Measurements from ENCODE around the gene SRCAP. TPM values are rescaled to one million over a fixed set of nuclear protein-coding genes. Genes with fewer than 3 reads are reported as not detected.

The SRCAP gene
- total RNA-seq (10 to 100 TPM; 59.5 to 60.1 TPM), total RNA-seq (6.0 to 52.5 (median 13.5) reads per million in 172 experiments)
- 33.0 TPM for polyA plus RNA-seq (2013, experiment 1 of 2)
- polyA plus RNA-seq (2013, experiment 2 of 2): 41.8 TPM

- peak within 1 kb of the TSS; percentile 98 for H3K4me3 Mint-ChIP-seq
- H3K9me3 Mint-ChIP-seq: no peaks in the 10 kb centered on the region
- ATAC-seq (ENCODE audit: poor library complexity) (peak; percentile 15), DNase-seq (peak; percentile 62 to 89 (median 78))
- Histone ChIP-seq H3K4me1 (ENCODE audit: insufficient read depth, low read length) (peaks cover 31% of the 10 kb centered on the region), H3K27ac (ENCODE audit: low read depth in 1 of 2, low read length in 2 of 2) (peak within 1 kb of the TSS; percentile 100), H3K27me3 (ENCODE audit: control insufficient read depth in 1 of 2, insufficient read depth in 2 of 2, low read length in 2 of 2) (no peaks in the 10 kb centered on the region), H3K4me3 (ENCODE audit: low read length) (peak within 1 kb of the TSS; percentile 97), H3K36me3 (ENCODE audit: insufficient read depth, low read length) (peaks cover 34% of the 10 kb centered on the region), H3K9me3 (ENCODE audit: control insufficient read depth in 1 of 2, insufficient read depth in 1 of 2, low read length in 2 of 2) (no peaks in the 10 kb centered on the region)
- ChIA-PET POLR2A (interaction anchor here (0.5 to 2.7 kb wide), 13 partner anchors 16 to 375 kb away, joined by 3 to 10 read pairs (median 4); partner anchors contain the start of genes DCTPP1, FBRS, PHKG2 and PRR14), CTCF (interaction anchor here (1.0 kb wide), 1 partner anchor 269 kb away, joined by 3 read pairs; the partner anchor contains the start of gene DCTPP1)
- peaks cover 52% of the 10 kb centered on the region for H3K36me3 Mint-ChIP-seq (ENCODE audit: low read depth)
- H3K4me1 Mint-ChIP-seq (ENCODE audit: low read depth): peaks cover 29% of the 10 kb centered on the region
- intact Hi-C loops (cut with DNase I, micrococcal nuclease): loop anchor here (1.0 to 10.0 kb wide), 10 partner anchors 41 to 704 kb away; partner anchors contain the start of genes FBRS (in 2 of the 2), HIRIP3 (in 1 of the 2), INO80E (in 1 of the 2) and PHKG2 (in 1 of the 2)
- TF ChIP-seq CTCF (IDR thresholded peaks at IDR 0.05): no peak
- no peaks in the 10 kb centered on the region for H3K27me3 Mint-ChIP-seq
- peak within 1 kb of the TSS; percentile 100 for H3K27ac Mint-ChIP-seq
These were observed at the start of gene SRCAP for GRCh38 chr16:30698816-30699614. TSS of gene SRCAP (plus strand) at chr16:30699171. CDS start at chr16:30700825, 1,654 bp downstream.

GRCh38 chr16:30649725-30650368, 49.1 kb upstream of the SRCAP start:
- ChIA-PET POLR2A (interaction anchor here (0.7 to 2.6 kb wide), 24 partner anchors 8 to 584 kb away, joined by 3 to 88 read pairs (median 7); partner anchors contain the start of genes ALDOA, DCTPP1, FBRS and ITGAL), CTCF (interaction anchor here (0.9 to 3.4 kb wide), 14 partner anchors 8 to 240 kb away, joined by 3 to 28 read pairs (median 4); partner anchors contain the start of genes FBRS, ZNF688 and ZNF764)
- peaks cover 30% of the 10 kb centered on the region for H3K4me1 ChIP-seq (ENCODE audit: insufficient read depth, low read length)
- DNase-seq (peak in 5 of 14 experiments; percentile 22 to 59 (median 46)), ATAC-seq (ENCODE audit: poor library complexity) (peak; percentile 4)
- Mint-ChIP-seq H3K27ac (peak overlapping the region; percentile 95), H3K4me3 (peak overlapping the region; percentile 99), H3K36me3 (ENCODE audit: low read depth) (peaks cover 40% of the 10 kb centered on the region), H3K4me1 (ENCODE audit: low read depth) (peaks cover 22% of the 10 kb centered on the region), H3K27me3 (no peaks in the 10 kb centered on the region), H3K9me3 (no peaks in the 10 kb centered on the region)
- H3K27ac ChIP-seq (ENCODE audit: low read depth in 1 of 2, low read length in 2 of 2): peak overlapping the region; percentile 84 to 96
- H3K4me3 ChIP-seq (ENCODE audit: low read length): peak overlapping the region; percentile 86
- no peak for TF ChIP-seq CTCF (IDR thresholded peaks at IDR 0.05)
- intact Hi-C loops (cut with DNase I, micrococcal nuclease): loop anchor here (1.0 to 2.0 kb wide), 8 partner anchors 8 to 273 kb away; partner anchors contain the start of genes FBRS (in 2 of the 2), ZNF764 (in 2 of the 2), FBXL19 (in 1 of the 2) and ZNF689 (in 1 of the 2)
- no peaks in the 10 kb centered on the region for H3K9me3 ChIP-seq (ENCODE audit: control insufficient read depth in 1 of 2, insufficient read depth in 1 of 2, low read length in 2 of 2)
- no peaks in the 10 kb centered on the region for H3K27me3 ChIP-seq (ENCODE audit: control insufficient read depth in 1 of 2, insufficient read depth in 2 of 2, low read length in 2 of 2)
- H3K36me3 ChIP-seq (ENCODE audit: insufficient read depth, low read length): peaks cover 26% of the 10 kb centered on the region

Measured in CD4-positive, alpha-beta T cell (primary cell).